Uterus (tissue), 4 donors: ENCODE results near the gene TTC24. TPM values are rescaled to one million over a fixed set of nuclear protein-coding genes. Genes with fewer than 3 reads are reported as not detected.
"Not testable (repeated sequence)": the region's sequence is repeated elsewhere in the genome, so short reads cannot be mapped to it uniquely, and the experiment has no call there.

Experiments
- DNase-seq, 2 donors: peaks; one replicate each; pipeline ENCODE4 v3.0.0-alpha.2; 2019 to 2020
- H3K27ac ChIP-seq, 2 donors: fragments of 200-600 bp; sonication (generic); 1 replicate in 1 of 2; 2 replicates in 1 of 2; pipeline ENCODE4 v1.5.1; 2016 to 2018
- H3K27me3 ChIP-seq, 2 donors: fragments of 200-600 bp; sonication (generic); one replicate each; pipeline ENCODE4 v1.5.1; 2018 to 2019; ENCODE audit warnings: control low read depth in 1 of 2
- H3K36me3 ChIP-seq, 2 donors: fragments of 200-600 bp; sonication (generic); one replicate each; pipeline ENCODE4 v1.5.1; 2019; ENCODE audit warnings: control low read depth in 1 of 2
- H3K4me1 ChIP-seq, 2 donors: fragments of 200-600 bp; sonication (generic); one replicate each; pipeline ENCODE4 v1.5.1; 2018 to 2019; ENCODE audit warnings: control low read depth in 1 of 2
- H3K4me3 ChIP-seq, 2 donors: fragments of 200-600 bp; sonication (generic); 1 replicate in 1 of 2; 2 replicates in 1 of 2; pipeline ENCODE4 v1.5.1; 2018 to 2019; ENCODE audit warnings: mild to moderate bottlenecking in 1 of 2
- H3K9me3 ChIP-seq, 2 donors: fragments of 200-600 bp; sonication (generic); one replicate each; pipeline ENCODE4 v1.5.1; 2019; ENCODE audit warnings: control low read depth in 1 of 2
- CTCF ChIP-seq, 4 experiments: fragments of 200-600 bp in 2 of 4; fragments of 450-650 bp in 2 of 4; sonication (generic) in 2 of 4; IDR thresholded peaks; one replicate each; pipeline ENCODE4 v1.5.1; 2016 to 2019; ENCODE audit warnings: antibody characterized with exemption in 4 of 4, mild to moderate bottlenecking in 2 of 4, moderate library complexity in 1 of 4
- POLR2A ChIP-seq, 2 donors: fragments of 450-650 bp; IDR thresholded peaks; one replicate each; pipeline ENCODE4 v1.6.1; 2016; ENCODE audit warnings: antibody characterized with exemption in 2 of 2, mild to moderate bottlenecking in 1 of 2, moderate library complexity in 1 of 2
- intact Hi-C: fragments of 100-400 bp; cut with DNase I; formaldehyde crosslinking; loops from one replicate; pipeline ENCODE4 v1.15.1; 2023; ENCODE audit warnings: low total_unique reads
- total RNA-seq, 4 donors: library from RNA; depleted of rRNA in 3 of 4; stranded (reverse); fragments of >200 nt in 3 of 4; gene quantifications; one replicate each; pipeline versions ENCODE4 v1.1.0 to v1.2.4, GENCODE V29; 2014 to 2023
- donor health status: DM: yes; HTN: yes; CAD: no.

Gene TTC24
- total RNA-seq, 4 donors from 2014 or later: not detected

- TF ChIP-seq POLR2A (IDR thresholded peaks at IDR 0.05) (no peak), CTCF (IDR thresholded peaks at IDR 0.05) (peak; percentile 81 to 90 (median 85))
- no peaks in the 10 kb centered on the region for H3K9me3 ChIP-seq
- H3K27ac ChIP-seq: no peak overlapping the region
- H3K36me3 ChIP-seq: no peaks in the 10 kb centered on the region
- H3K4me3 ChIP-seq: no peak overlapping the region
- H3K27me3 ChIP-seq: no peaks in the 10 kb centered on the region
- DNase-seq: peak; percentile 53 to 69
- intact Hi-C loops: loop anchor here (10.0 kb wide), 1 partner anchor 153 kb away; no protein-coding TSS in a partner anchor
- no peaks in the 10 kb centered on the region for H3K4me1 ChIP-seq
These were observed 28.6 kb downstream of the TTC24 start for GRCh38 chr1:156608036-156608674.

- H3K36me3 ChIP-seq: no peaks in the 10 kb centered on the region
- no peaks in the 10 kb centered on the region for H3K9me3 ChIP-seq
- intact Hi-C loops: loop anchor here (10.0 kb wide), 1 partner anchor 154 kb away; no protein-coding TSS in a partner anchor
- H3K4me3 ChIP-seq: no peak overlapping the region
- H3K27ac ChIP-seq: no peak overlapping the region
- TF ChIP-seq CTCF (IDR thresholded peaks at IDR 0.05) (no peak), POLR2A (IDR thresholded peaks at IDR 0.05) (no peak)
- H3K27me3 ChIP-seq: no peaks in the 10 kb centered on the region
- no peaks in the 10 kb centered on the region for H3K4me1 ChIP-seq
- DNase-seq: no peak
These were observed 29.5 kb downstream of the TTC24 start for GRCh38 chr1:156608981-156609380.

- intact Hi-C loops, H3K27ac ChIP-seq, H3K27me3 ChIP-seq, H3K4me1 ChIP-seq, DNase-seq, H3K36me3 ChIP-seq, H3K4me3 ChIP-seq, H3K9me3 ChIP-seq: not testable (repeated sequence)
These were observed 30.5 kb downstream of the TTC24 start for GRCh38 chr1:156610072-156610471.

GRCh38 chr1:156612666-156613065 is 33.1 kb downstream of the TTC24 start:
- TF ChIP-seq POLR2A (IDR thresholded peaks at IDR 0.05) (no peak), CTCF (IDR thresholded peaks at IDR 0.05) (no peak)
- intact Hi-C loops: no loop called here
- Histone ChIP-seq H3K27me3 (no peaks in the 10 kb centered on the region), H3K36me3 (no peaks in the 10 kb centered on the region), H3K4me1 (no peaks in the 10 kb centered on the region), H3K27ac (no peak overlapping the region), H3K9me3 (no peaks in the 10 kb centered on the region), H3K4me3 (no peak overlapping the region)
- no peak for DNase-seq

- DNase-seq: peak; percentile 31 to 60
- H3K9me3 ChIP-seq: no peaks in the 10 kb centered on the region
- no peak for TF ChIP-seq POLR2A (IDR thresholded peaks at IDR 0.05)
- no peak for TF ChIP-seq CTCF (IDR thresholded peaks at IDR 0.05)
- H3K4me1 ChIP-seq: no peaks in the 10 kb centered on the region
- H3K27ac ChIP-seq: peak overlapping the region; percentile 76 to 85
- intact Hi-C loops: no loop called here
- H3K4me3 ChIP-seq: no peak overlapping the region
- H3K27me3 ChIP-seq: no peaks in the 10 kb centered on the region
- no peaks in the 10 kb centered on the region for H3K36me3 ChIP-seq
These were observed 36.4 kb downstream of the TTC24 start for GRCh38 chr1:156615946-156616345.
